Measurements from ENCODE around the gene ING1. TPM values are rescaled to one million over a fixed set of nuclear protein-coding genes. Genes with fewer than 3 reads are reported as not detected.
"Not testable (repeated sequence)": the region's sequence is repeated elsewhere in the genome, so short reads cannot be mapped to it uniquely, and the experiment has no call there.

ING1 gene
- total RNA-seq, 1 donor from 2014 or later: 10.6 TPM

GRCh38 chr13:110714797-110715394 is 1.4 kb downstream of the ING1 start:
- DNase-seq (ENCODE audit: extremely low read depth, low read depth, low spot score): no peak

GRCh38 chr13:110715395-110716246 is 2.1 kb downstream of the ING1 start:
- DNase-seq (ENCODE audit: extremely low read depth, low read depth, low spot score): peak; percentile 92

DNA sequence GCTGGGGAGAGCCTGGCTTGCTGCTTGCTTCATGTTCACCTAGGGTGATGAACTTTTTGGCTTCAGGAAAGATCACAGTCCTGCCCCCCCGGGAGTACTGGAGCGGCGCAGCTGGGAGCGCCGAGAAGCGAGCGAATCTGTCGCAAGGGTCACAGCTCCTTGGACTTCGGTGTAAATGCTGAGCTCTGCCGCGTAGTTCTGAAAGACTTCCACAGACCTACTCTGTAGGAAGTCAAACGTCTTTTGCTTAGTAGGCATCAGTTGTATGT is 2.7 kb downstream of the ING1 start:
- no peak for DNase-seq (ENCODE audit: extremely low read depth, low read depth, low spot score)

GRCh38 chr13:110719036-110719710 is 5.7 kb downstream of the ING1 start:
- no peak for DNase-seq (ENCODE audit: extremely low read depth, low read depth, low spot score)

GRCh38 chr13:110722971-110723370 is 9.5 kb downstream of the ING1 start:
- no peak for DNase-seq (ENCODE audit: extremely low read depth, low read depth, low spot score)

- no peak for DNase-seq (ENCODE audit: extremely low read depth, low read depth, low spot score)
Observed at GRCh38 chr13:110723598-110723997, 10.1 kb downstream of the ING1 start.

DNA sequence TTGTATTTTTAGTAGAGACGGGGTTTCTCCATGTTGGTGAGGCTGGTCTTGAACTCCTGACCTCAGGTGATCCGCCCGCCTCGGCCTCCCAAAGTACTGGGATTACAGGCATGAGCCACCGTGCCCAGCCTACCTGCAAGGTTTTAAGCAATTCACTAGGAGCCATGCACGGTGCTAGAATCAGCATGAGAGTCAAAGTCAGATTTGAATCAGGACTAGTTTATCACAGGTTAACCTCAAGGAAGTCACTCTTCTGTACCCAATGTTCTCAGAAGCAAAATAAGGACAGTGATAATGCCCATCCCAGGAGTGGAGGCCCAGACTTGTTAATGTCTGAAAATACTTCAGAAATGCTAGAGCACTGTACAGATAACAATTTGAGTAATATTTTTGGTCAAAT is 12.7 kb downstream of the ING1 start:
- DNase-seq (ENCODE audit: extremely low read depth, low read depth, low spot score): not testable (repeated sequence)

DNA sequence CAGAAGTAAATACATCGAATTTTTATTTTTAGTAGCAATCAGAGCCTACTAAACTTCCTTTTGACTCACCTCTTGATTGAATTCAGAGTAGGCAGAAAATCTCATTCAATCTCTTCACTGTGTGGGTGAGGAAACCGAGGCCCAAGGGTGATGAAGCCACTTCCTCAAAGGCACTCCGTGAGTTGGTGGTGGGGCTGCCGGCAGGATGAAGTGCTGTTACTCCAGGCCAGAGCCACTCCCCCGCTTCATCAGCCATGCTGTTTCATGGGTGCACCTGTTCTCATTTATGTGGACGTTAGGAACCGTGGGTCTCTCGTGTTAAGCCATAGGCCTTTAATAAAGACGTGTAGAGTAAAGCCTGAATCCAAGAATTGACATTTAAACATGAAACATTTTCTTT is 13.2 kb downstream of the ING1 start:
- no peak for DNase-seq (ENCODE audit: extremely low read depth, low read depth, low spot score)

DNA sequence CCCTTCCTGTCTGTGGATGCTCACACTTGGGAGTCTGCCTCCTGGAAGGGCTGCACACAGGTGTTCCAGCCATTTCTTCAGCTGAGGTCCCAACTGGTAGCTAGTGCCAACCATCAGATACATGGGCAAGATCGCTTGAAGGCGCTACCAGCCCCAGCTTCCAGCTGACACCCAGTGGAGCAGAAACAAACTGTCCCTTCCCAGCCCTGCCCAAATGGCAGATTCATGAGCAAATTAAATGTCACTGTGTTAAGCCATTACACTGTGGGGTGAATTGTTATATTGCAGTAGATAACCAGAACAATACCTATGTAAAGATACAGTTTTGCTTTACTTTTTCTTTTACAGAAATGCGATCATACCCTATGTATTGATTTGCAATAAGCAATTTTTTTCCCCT is 17.6 kb downstream of the ING1 start:
- no peak for DNase-seq (ENCODE audit: extremely low read depth, low read depth, low spot score)

- no peak for DNase-seq (ENCODE audit: extremely low read depth, low read depth, low spot score)
Observed at GRCh38 chr13:110734561-110734960, 21.1 kb downstream of the ING1 start.

GRCh38 chr13:110737555-110737954 is 24.1 kb downstream of the ING1 start:
- no peak for DNase-seq (ENCODE audit: extremely low read depth, low read depth, low spot score)

DNA sequence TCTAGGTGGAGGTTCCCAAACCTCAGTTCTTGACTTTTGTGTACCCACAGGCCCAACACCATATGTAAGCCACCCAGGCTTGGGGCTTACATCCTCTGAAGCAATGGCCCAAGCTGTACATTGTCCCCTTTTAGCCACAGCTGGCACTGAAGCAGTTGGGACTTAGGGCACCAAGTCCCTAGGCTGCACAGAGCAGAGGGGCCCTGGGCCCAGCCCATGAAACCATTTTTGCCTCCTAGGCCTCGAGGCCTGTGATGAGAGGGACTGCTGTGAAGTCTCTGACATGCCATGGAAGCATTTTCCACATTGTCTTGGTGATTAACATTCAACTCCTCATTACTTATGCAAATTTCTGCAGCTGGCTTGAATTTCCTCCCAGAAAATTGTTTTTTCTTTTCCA is 30.2 kb downstream of the ING1 start:
- no peak for DNase-seq (ENCODE audit: extremely low read depth, low read depth, low spot score)

- no peak for DNase-seq (ENCODE audit: extremely low read depth, low read depth, low spot score)
Observed at GRCh38 chr13:110746438-110746837, 32.9 kb downstream of the ING1 start.

- no peak for DNase-seq (ENCODE audit: extremely low read depth, low read depth, low spot score)
Observed at GRCh38 chr13:110748271-110748670, 34.8 kb downstream of the ING1 start.

GRCh38 chr13:110756219-110756631 is 42.7 kb downstream of the ING1 start:
- DNase-seq (ENCODE audit: extremely low read depth, low read depth, low spot score): no peak

- DNase-seq (ENCODE audit: extremely low read depth, low read depth, low spot score): no peak
Observed at GRCh38 chr13:110757296-110757695, 43.8 kb downstream of the ING1 start.

- no peak for DNase-seq (ENCODE audit: extremely low read depth, low read depth, low spot score)
Observed at GRCh38 chr13:110758195-110758805, 44.8 kb downstream of the ING1 start.

GRCh38 chr13:110759710-110760109 is 46.2 kb downstream of the ING1 start:
- DNase-seq (ENCODE audit: extremely low read depth, low read depth, low spot score): no peak

GRCh38 chr13:110760611-110761010 is 47.1 kb downstream of the ING1 start:
- no peak for DNase-seq (ENCODE audit: extremely low read depth, low read depth, low spot score)

DNA sequence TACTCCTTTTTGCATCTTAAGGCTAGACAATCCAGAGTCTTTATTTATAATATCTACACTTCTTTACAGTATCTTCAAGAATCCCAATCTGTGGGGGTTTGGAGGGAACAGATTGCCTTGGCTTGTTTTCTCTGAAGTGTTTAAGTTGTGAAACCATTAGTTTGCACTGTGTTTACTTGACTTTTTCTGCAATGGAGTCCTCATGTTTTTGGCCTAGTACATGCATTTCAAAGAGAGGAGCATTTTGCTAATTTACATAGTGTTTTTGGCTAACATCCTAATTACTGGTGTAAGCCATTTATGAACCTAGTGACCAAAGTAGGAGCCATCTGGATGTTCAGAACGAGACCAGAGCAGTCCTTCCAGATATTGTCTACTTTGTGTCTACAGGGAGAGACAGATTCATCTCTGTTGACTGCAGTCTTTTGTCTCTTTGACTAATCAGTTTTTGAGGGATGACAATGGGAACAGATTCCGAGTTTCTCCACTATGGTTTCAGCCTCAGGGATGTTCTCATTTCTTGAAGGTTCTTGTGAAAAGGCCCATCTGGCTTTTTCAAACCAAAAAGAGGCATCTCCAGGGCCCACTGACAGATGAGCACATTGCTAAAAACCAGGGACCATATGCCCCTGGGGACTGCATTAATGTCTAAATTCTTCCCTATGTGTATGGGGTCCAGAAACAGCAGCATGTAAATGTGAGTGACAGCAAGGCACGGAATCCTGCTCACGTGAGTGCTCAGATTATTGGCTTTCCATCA is 53.4 kb downstream of the ING1 start:
- DNase-seq (ENCODE audit: extremely low read depth, low read depth, low spot score): no peak

- DNase-seq (ENCODE audit: extremely low read depth, low read depth, low spot score): no peak
Observed at GRCh38 chr13:110767476-110767875, 54.0 kb downstream of the ING1 start.
